GM21825 (cell line): ENCODE results near the gene ASB16.

ENCODE experiments used
- ATAC-seq: cut with Tn5 transposase; IDR thresholded peaks from one replicate; pipeline ENCODE4 v1.9.1; 2021; ENCODE audit warnings: mild to moderate bottlenecking, moderate library complexity; ENCODE audit not compliant: unreplicated experiment

Gene ASB16

GRCh38 chr17:44187131-44187899, 16.8 kb downstream of the ASB16 start:
- ATAC-seq: peak; percentile 35

GRCh38 chr17:44188576-44189403, 18.3 kb downstream of the ASB16 start:
- ATAC-seq: no peak

GRCh38 chr17:44190481-44190880, 20.0 kb downstream of the ASB16 start:
- no peak for ATAC-seq

- no peak for ATAC-seq
Measured at GRCh38 chr17:44191369-44191768, 20.9 kb downstream of the ASB16 start.

GRCh38 chr17:44191941-44192496, 21.5 kb downstream of the ASB16 start:
- ATAC-seq: no peak

GRCh38 chr17:44192750-44193149, 22.2 kb downstream of the ASB16 start:
- ATAC-seq: no peak

- no peak for ATAC-seq
Measured at GRCh38 chr17:44193326-44194084, 23.0 kb downstream of the ASB16 start.

- no peak for ATAC-seq
Measured at GRCh38 chr17:44197107-44197506, 26.6 kb downstream of the ASB16 start.

GRCh38 chr17:44197980-44198720, 27.6 kb downstream of the ASB16 start:
- no peak for ATAC-seq

GRCh38 chr17:44198721-44199552, 28.4 kb downstream of the ASB16 start:
- ATAC-seq: peak; percentile 19

GRCh38 chr17:44199553-44200477, 29.3 kb downstream of the ASB16 start, which contains the start of gene ATXN7L3:
Gene ATXN7L3, minus strand, starts transcription at chr17:44199884. Its CDS starts 1,814 bp downstream, at chr17:44198070.
- ATAC-seq: peak; percentile 57

- no peak for ATAC-seq
Measured at GRCh38 chr17:44200478-44201155, 30.1 kb downstream of the ASB16 start.

GRCh38 chr17:44202756-44203155, 32.3 kb downstream of the ASB16 start:
- ATAC-seq: no peak

- ATAC-seq: no peak
Measured at GRCh38 chr17:44203731-44204440, 33.4 kb downstream of the ASB16 start.

GRCh38 chr17:44204441-44204882, 34.0 kb downstream of the ASB16 start:
- ATAC-seq: no peak

GRCh38 chr17:44205962-44206824, 35.7 kb downstream of the ASB16 start:
- no peak for ATAC-seq
